ENCODE results near the gene CCDC91. TPM values are rescaled to one million over a fixed set of nuclear protein-coding genes. Genes with fewer than 3 reads are reported as not detected.
"Not testable (repeated sequence)": the region's sequence is repeated elsewhere in the genome, so short reads cannot be mapped to it uniquely, and the experiment has no call there.

The CCDC91 gene
- total RNA-seq, 2 experiments from 2014 or later, result 52.9 to 55.3 TPM

- CTCF ChIA-PET, result no interaction called here
- Histone ChIP-seq H3K4me3 (ENCODE audit: low read length) (no peak overlapping the region), H3K36me3 (ENCODE audit: insufficient read depth, low read length) (peaks cover 10% of the 10 kb centered on the region), H3K9me3 (ENCODE audit: control insufficient read depth in 1 of 2, insufficient read depth in 1 of 2, low read length in 2 of 2) (no peaks in the 10 kb centered on the region), H3K4me1 (ENCODE audit: insufficient read depth, low read length) (no peaks in the 10 kb centered on the region), H3K27me3 (ENCODE audit: control insufficient read depth in 1 of 2, insufficient read depth in 2 of 2, low read length in 2 of 2) (no peaks in the 10 kb centered on the region), H3K27ac (ENCODE audit: low read depth in 1 of 2, low read length in 2 of 2) (no peak overlapping the region)
- no peak for TF ChIP-seq CTCF (IDR thresholded peaks at IDR 0.05)
- ATAC-seq (ENCODE audit: poor library complexity), result no peak
- DNase-seq, result no peak
- H3K4me3 Mint-ChIP-seq, result no peak overlapping the region
- intact Hi-C loops (cut with DNase I, micrococcal nuclease), result no loop called here
- POLR2A ChIA-PET, result no interaction called here
- H3K9me3 Mint-ChIP-seq, result no peaks in the 10 kb centered on the region
- H3K36me3 Mint-ChIP-seq (ENCODE audit: low read depth), result peaks cover 90% of the 10 kb centered on the region
- H3K27ac Mint-ChIP-seq, result no peak overlapping the region
- H3K27me3 Mint-ChIP-seq, result no peaks in the 10 kb centered on the region
- H3K4me1 Mint-ChIP-seq (ENCODE audit: low read depth), result no peaks in the 10 kb centered on the region
These were observed 270.3 kb downstream of the CCDC91 start for GRCh38 chr12:28460420-28461130.

GRCh38 chr12:28463396-28463795, 273.1 kb downstream of the CCDC91 start:
- Histone ChIP-seq H3K36me3 (ENCODE audit: insufficient read depth, low read length) (peaks cover 10% of the 10 kb centered on the region), H3K27ac (ENCODE audit: low read depth in 1 of 2, low read length in 2 of 2) (no peak overlapping the region), H3K4me3 (ENCODE audit: low read length) (no peak overlapping the region), H3K27me3 (ENCODE audit: control insufficient read depth in 1 of 2, insufficient read depth in 2 of 2, low read length in 2 of 2) (no peaks in the 10 kb centered on the region), H3K4me1 (ENCODE audit: insufficient read depth, low read length) (no peaks in the 10 kb centered on the region), H3K9me3 (ENCODE audit: control insufficient read depth in 1 of 2, insufficient read depth in 1 of 2, low read length in 2 of 2) (no peaks in the 10 kb centered on the region)
- Mint-ChIP-seq H3K36me3 (ENCODE audit: low read depth) (peaks cover 94% of the 10 kb centered on the region), H3K9me3 (peaks cover 7% of the 10 kb centered on the region), H3K27me3 (no peaks in the 10 kb centered on the region), H3K4me1 (ENCODE audit: low read depth) (no peaks in the 10 kb centered on the region), H3K27ac (no peak overlapping the region), H3K4me3 (no peak overlapping the region)
- ATAC-seq (ENCODE audit: poor library complexity) (no peak), DNase-seq (no peak)
- intact Hi-C loops (cut with DNase I, micrococcal nuclease), result no loop called here
- ChIA-PET POLR2A (no interaction called here), CTCF (no interaction called here)
- no peak for TF ChIP-seq CTCF (IDR thresholded peaks at IDR 0.05)

GRCh38 chr12:28471762-28472161, 281.5 kb downstream of the CCDC91 start:
- POLR2A ChIA-PET; intact Hi-C loops (cut with DNase I, micrococcal nuclease); CTCF ChIA-PET; H3K27ac ChIP-seq (ENCODE audit: low read depth in 1 of 2, low read length in 2 of 2); H3K4me1 ChIP-seq (ENCODE audit: insufficient read depth, low read length); H3K9me3 Mint-ChIP-seq; H3K4me3 Mint-ChIP-seq; H3K36me3 ChIP-seq (ENCODE audit: insufficient read depth, low read length); H3K27me3 ChIP-seq (ENCODE audit: control insufficient read depth in 1 of 2, insufficient read depth in 2 of 2, low read length in 2 of 2); H3K4me1 Mint-ChIP-seq (ENCODE audit: low read depth); H3K27ac Mint-ChIP-seq; DNase-seq; H3K4me3 ChIP-seq (ENCODE audit: low read length); H3K9me3 ChIP-seq (ENCODE audit: control insufficient read depth in 1 of 2, insufficient read depth in 1 of 2, low read length in 2 of 2); ATAC-seq (ENCODE audit: poor library complexity); H3K27me3 Mint-ChIP-seq: not testable (repeated sequence)
- peaks cover 82% of the 10 kb centered on the region for H3K36me3 Mint-ChIP-seq (ENCODE audit: low read depth)

DNA sequence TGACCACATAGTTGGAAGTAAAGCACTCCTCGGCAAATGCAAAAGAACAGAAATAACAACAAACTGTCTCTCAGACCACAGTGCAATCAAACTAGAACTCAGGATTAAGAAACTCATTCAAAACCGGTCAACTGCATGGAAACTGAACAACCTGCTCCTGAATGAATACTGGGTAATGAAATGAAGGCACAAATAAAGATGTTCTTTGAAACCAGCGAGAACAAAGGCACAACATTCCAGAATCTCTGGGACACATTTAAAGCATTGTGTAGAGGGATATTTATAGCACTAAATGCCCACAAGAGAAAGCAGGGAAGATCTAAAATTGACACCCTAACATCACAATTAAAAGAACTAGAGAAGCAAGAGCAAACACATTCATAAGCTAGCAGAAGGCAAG, 285.9 kb downstream of the CCDC91 start:
- POLR2A ChIA-PET; H3K27ac Mint-ChIP-seq; CTCF ChIA-PET; H3K27me3 Mint-ChIP-seq; ATAC-seq (ENCODE audit: poor library complexity); H3K4me1 ChIP-seq (ENCODE audit: insufficient read depth, low read length); DNase-seq; H3K27me3 ChIP-seq (ENCODE audit: control insufficient read depth in 1 of 2, insufficient read depth in 2 of 2, low read length in 2 of 2); intact Hi-C loops (cut with DNase I, micrococcal nuclease); H3K9me3 ChIP-seq (ENCODE audit: control insufficient read depth in 1 of 2, insufficient read depth in 1 of 2, low read length in 2 of 2); H3K27ac ChIP-seq (ENCODE audit: low read depth in 1 of 2, low read length in 2 of 2); H3K9me3 Mint-ChIP-seq; H3K4me3 ChIP-seq (ENCODE audit: low read length); H3K4me1 Mint-ChIP-seq (ENCODE audit: low read depth); H3K4me3 Mint-ChIP-seq; H3K36me3 ChIP-seq (ENCODE audit: insufficient read depth, low read length): not testable (repeated sequence)
- peaks cover 55% of the 10 kb centered on the region for H3K36me3 Mint-ChIP-seq (ENCODE audit: low read depth)

- DNase-seq; ATAC-seq (ENCODE audit: poor library complexity); H3K27ac Mint-ChIP-seq; H3K27ac ChIP-seq (ENCODE audit: low read depth in 1 of 2, low read length in 2 of 2); H3K9me3 ChIP-seq (ENCODE audit: control insufficient read depth in 1 of 2, insufficient read depth in 1 of 2, low read length in 2 of 2); H3K4me1 Mint-ChIP-seq (ENCODE audit: low read depth); H3K4me3 Mint-ChIP-seq; CTCF ChIA-PET; intact Hi-C loops (cut with DNase I, micrococcal nuclease); H3K27me3 Mint-ChIP-seq; H3K9me3 Mint-ChIP-seq; H3K4me1 ChIP-seq (ENCODE audit: insufficient read depth, low read length); H3K27me3 ChIP-seq (ENCODE audit: control insufficient read depth in 1 of 2, insufficient read depth in 2 of 2, low read length in 2 of 2); POLR2A ChIA-PET; H3K4me3 ChIP-seq (ENCODE audit: low read length); H3K36me3 ChIP-seq (ENCODE audit: insufficient read depth, low read length): not testable (repeated sequence)
- H3K36me3 Mint-ChIP-seq (ENCODE audit: low read depth), result peaks cover 45% of the 10 kb centered on the region
These were observed 288.8 kb downstream of the CCDC91 start for GRCh38 chr12:28479097-28479496.
